CD4-positive, alpha-beta T cell (primary cell): ENCODE data around the gene EXOC6. TPM values are rescaled to one million over a fixed set of nuclear protein-coding genes. Genes with fewer than 3 reads are reported as not detected.

Source experiments
- ATAC-seq: fragments of 200-7000 bp; cut with Tn5 transposase; one replicate; pipeline ENCODE4 v1.10.0; 2022; ENCODE audit warnings: mild to moderate bottlenecking; ENCODE audit not compliant: poor library complexity
- CTCF ChIA-PET: fragments of 350-600 bp; sonication (Branson Sonifier 250); formaldehyde crosslinking; loops from one replicate; lab custom pipeline; 2021; ENCODE audit warnings: antibody characterized with exemption, inconsistent platforms; lab: Charles Lee
- POLR2A ChIA-PET: fragments of 350-600 bp; sonication (Branson Sonifier 250); formaldehyde crosslinking; loops from one replicate; lab custom pipeline; 2021; ENCODE audit warnings: antibody characterized with exemption, inconsistent platforms; lab: Charles Lee
- DNase-seq, 14 experiments: peaks; one replicate each; pipeline ENCODE4 v3.0.0-alpha.2; 2013 to 2020; ENCODE audit warnings: mixed read lengths in 2 of 14
- H3K27ac ChIP-seq, 2 donors: one replicate each; pipeline versions ENCODE4 v1.5.1 to v1.7.0; 2013; ENCODE audit warnings: low read length in 2 of 2, low read depth in 1 of 2, mild to moderate bottlenecking in 1 of 2
- H3K27me3 ChIP-seq, 2 experiments: 1 replicate in 1 of 2; 2 replicates in 1 of 2; pipeline versions ENCODE4 v1.6.1 to v1.7.0; 2013; ENCODE audit warnings: low read length in 2 of 2, control low read depth in 1 of 2, mild to moderate bottlenecking in 1 of 2, moderate library complexity in 1 of 2; ENCODE audit not compliant: insufficient read depth in 2 of 2, control insufficient read depth in 1 of 2
- H3K36me3 ChIP-seq: one replicate; pipeline ENCODE4 v1.6.1; 2013; ENCODE audit warnings: low read length, control low read depth; ENCODE audit not compliant: insufficient read depth
- H3K4me1 ChIP-seq: one replicate; pipeline ENCODE4 v1.6.1; 2013; ENCODE audit warnings: low read length, control low read depth; ENCODE audit not compliant: insufficient read depth
- H3K4me3 ChIP-seq: one replicate; pipeline ENCODE4 v1.5.1; 2013; ENCODE audit warnings: mild to moderate bottlenecking, low read length, moderate library complexity
- H3K9me3 ChIP-seq, 2 experiments: 1 replicate in 1 of 2; 2 replicates in 1 of 2; pipeline versions ENCODE4 v1.6.1 to v1.7.0; 2013; ENCODE audit warnings: low read length in 2 of 2, mild to moderate bottlenecking in 2 of 2, control low read depth in 1 of 2, moderate library complexity in 1 of 2; ENCODE audit not compliant: control insufficient read depth in 1 of 2, insufficient read depth in 1 of 2
- H3K27ac Mint-ChIP-seq: one replicate; pipeline ENCODE4 v1.8.0; 2020; ENCODE audit warnings: mixed read lengths
- H3K27me3 Mint-ChIP-seq: one replicate; pipeline ENCODE4 v1.8.0; 2021; ENCODE audit warnings: mixed read lengths
- H3K36me3 Mint-ChIP-seq: one replicate; pipeline ENCODE4 v1.8.0; 2021; ENCODE audit warnings: low read depth, mixed read lengths
- H3K4me1 Mint-ChIP-seq: one replicate; pipeline ENCODE4 v1.8.0; 2021; ENCODE audit warnings: low read depth, mixed read lengths
- H3K4me3 Mint-ChIP-seq: one replicate; pipeline ENCODE4 v1.8.0; 2020; ENCODE audit warnings: mild to moderate bottlenecking, mixed read lengths
- H3K9me3 Mint-ChIP-seq: one replicate; pipeline ENCODE4 v1.8.0; 2020; ENCODE audit warnings: mixed read lengths
- CTCF ChIP-seq: fragments of 200-600 bp; IDR thresholded peaks from one replicate; pipeline ENCODE4 v1.8.0; 2022; ENCODE audit warnings: antibody characterized with exemption, mild to moderate bottlenecking
- intact Hi-C, 2 experiments: fragments of 100-400 bp; cut with DNase I in 1 of 2; cut with micrococcal nuclease in 1 of 2; formaldehyde crosslinking; loops; one replicate each; pipeline versions ENCODE4 v1.15.1 to v1.9.0; 2023 to 2025; cut with DNase I, micrococcal nuclease
- total RNA-seq, 174 experiments: library from RNA in 2 of 174; stranded (reverse) in 2 of 174; gene quantifications; one replicate each; pipeline ENCODE4 v1.2.3 and lab custom pipeline; 2021 to 2026

The EXOC6 gene
- total RNA-seq, 2 experiments from 2014 or later = 6.6 to 7.4 TPM

GRCh38 chr10:93080350-93081046 lies 232.2 kb downstream of the EXOC6 start:
- POLR2A ChIA-PET = no interaction called here
- peaks cover 57% of the 10 kb centered on the region for H3K27me3 Mint-ChIP-seq
- peak overlapping the region; percentile 23 for H3K4me3 Mint-ChIP-seq
- Histone ChIP-seq H3K4me1 (peaks cover 7% of the 10 kb centered on the region), H3K9me3 (no peaks in the 10 kb centered on the region), H3K27ac (no peak overlapping the region), H3K36me3 (no peaks in the 10 kb centered on the region), H3K4me3 (no peak overlapping the region), H3K27me3 (peaks cover 24 to 38% of the 10 kb centered on the region in 2 experiments)
- intact Hi-C loops = loop anchor here (1.0 to 10.0 kb wide), 6 partner anchors 193 to 402 kb away; partner anchors contain the start of gene MYOF (in 1 of the 2)
- CTCF ChIA-PET = interaction anchor here (0.8 to 1.1 kb wide), 2 partner anchors 8 to 18 kb away, joined by 4 read pairs; no protein-coding TSS in a partner anchor
- H3K4me1 Mint-ChIP-seq = peaks cover 5% of the 10 kb centered on the region
- H3K36me3 Mint-ChIP-seq = no peaks in the 10 kb centered on the region
- ATAC-seq (peak; percentile 64), DNase-seq (peak; percentile 27 to 70 (median 38))
- peak; percentile 76 for TF ChIP-seq CTCF
- H3K9me3 Mint-ChIP-seq = no peaks in the 10 kb centered on the region
- H3K27ac Mint-ChIP-seq = no peak overlapping the region

- H3K4me3 ChIP-seq = no peak overlapping the region
- no peak overlapping the region for H3K4me3 Mint-ChIP-seq
- H3K27ac ChIP-seq = no peak overlapping the region
- no peaks in the 10 kb centered on the region for H3K9me3 ChIP-seq
- no peaks in the 10 kb centered on the region for H3K36me3 ChIP-seq
- ATAC-seq (no peak), DNase-seq (no peak)
- intact Hi-C loops = loop anchor here (2.0 to 10.0 kb wide), 4 partner anchors 194 to 401 kb away; partner anchors contain the start of gene MYOF (in 1 of the 2)
- peaks cover 7% of the 10 kb centered on the region for H3K4me1 ChIP-seq
- peaks cover 48% of the 10 kb centered on the region for H3K27me3 Mint-ChIP-seq
- no peak for TF ChIP-seq CTCF
- no peaks in the 10 kb centered on the region for H3K36me3 Mint-ChIP-seq
- no peaks in the 10 kb centered on the region for H3K9me3 Mint-ChIP-seq
- H3K27me3 ChIP-seq = peaks cover 20 to 30% of the 10 kb centered on the region in 2 experiments
- ChIA-PET POLR2A (no interaction called here), CTCF (no interaction called here)
- no peak overlapping the region for H3K27ac Mint-ChIP-seq
- H3K4me1 Mint-ChIP-seq = no peaks in the 10 kb centered on the region
Measured at GRCh38 chr10:93081318-93081717, 233.0 kb downstream of the EXOC6 start.

DNA sequence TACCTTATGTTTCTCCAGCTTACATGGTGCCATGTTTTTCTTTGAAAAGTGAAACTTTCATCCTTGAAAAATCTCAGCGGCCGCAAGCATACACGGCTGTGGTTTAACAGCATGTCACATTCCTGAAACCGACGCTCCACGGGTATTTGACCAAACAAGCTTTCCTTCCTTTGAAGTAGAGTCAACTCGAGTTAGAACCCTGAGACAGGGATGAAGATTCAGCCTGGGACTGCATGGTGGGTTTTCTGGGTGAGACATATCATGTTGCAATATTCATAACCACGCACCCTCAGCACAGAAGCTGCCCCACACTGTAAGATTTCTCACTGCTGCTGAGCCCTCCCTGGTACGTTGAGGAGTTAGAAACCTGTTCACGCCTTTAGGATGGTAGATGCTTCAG lies 233.5 kb downstream of the EXOC6 start:
- POLR2A ChIA-PET = no interaction called here
- no peak for TF ChIP-seq CTCF
- Mint-ChIP-seq H3K9me3 (no peaks in the 10 kb centered on the region), H3K4me3 (no peak overlapping the region), H3K27me3 (peaks cover 43% of the 10 kb centered on the region), H3K4me1 (no peaks in the 10 kb centered on the region), H3K36me3 (no peaks in the 10 kb centered on the region), H3K27ac (no peak overlapping the region)
- Histone ChIP-seq H3K4me1 (peaks cover 7% of the 10 kb centered on the region), H3K4me3 (no peak overlapping the region), H3K36me3 (no peaks in the 10 kb centered on the region), H3K9me3 (no peaks in the 10 kb centered on the region), H3K27me3 (peaks cover 19 to 25% of the 10 kb centered on the region in 2 experiments), H3K27ac (no peak overlapping the region)
- intact Hi-C loops = loop anchor here (2.0 to 10.0 kb wide), 4 partner anchors 195 to 400 kb away; partner anchors contain the start of gene MYOF (in 1 of the 2)
- DNase-seq = no peak
- CTCF ChIA-PET = no interaction called here
- ATAC-seq = no peak
